Suprapubic skin (tissue), 4 donors: ENCODE measurements around the gene PCED1A. TPM values are rescaled to one million over a fixed set of nuclear protein-coding genes. Genes with fewer than 3 reads are reported as not detected.
A peak's percentile ranks its signal among the peaks of the same experiment; 100 is the strongest.

Source experiments
- DNase-seq, 2 donors: peaks; one replicate each; pipeline ENCODE4 v3.0.0-alpha.2; 2019; ENCODE audit warnings: low spot score in 2 of 2
- H3K27ac ChIP-seq: fragments of 200-600 bp; sonication (generic); one replicate; pipeline ENCODE4 v1.5.1; 2019
- H3K27me3 ChIP-seq: fragments of 200-600 bp; sonication (generic); one replicate; pipeline ENCODE4 v1.5.1; 2019
- H3K36me3 ChIP-seq: fragments of 200-600 bp; sonication (generic); one replicate; pipeline ENCODE4 v1.5.1; 2019
- H3K4me1 ChIP-seq: fragments of 200-600 bp; sonication (generic); one replicate; pipeline ENCODE4 v1.5.1; 2019
- H3K4me3 ChIP-seq: fragments of 200-600 bp; sonication (generic); one replicate; pipeline ENCODE4 v1.5.1; 2019; ENCODE audit warnings: mild to moderate bottlenecking
- H3K9me3 ChIP-seq: fragments of 200-600 bp; sonication (generic); one replicate; pipeline ENCODE4 v1.5.1; 2019
- CTCF ChIP-seq, 2 donors: fragments of 200-600 bp in 1 of 2; fragments of 450-650 bp in 1 of 2; sonication (generic) in 1 of 2; IDR thresholded peaks; one replicate each; pipeline ENCODE4 v1.5.1; 2016 to 2019; ENCODE audit warnings: antibody characterized with exemption in 2 of 2, mild to moderate bottlenecking in 1 of 2, moderate library complexity in 1 of 2
- EP300 ChIP-seq: sonication (generic); formaldehyde crosslinking; IDR thresholded peaks from one replicate; pipeline ENCODE4 v1.6.1; 2017; ENCODE audit warnings: antibody characterized with exemption
- POLR2A ChIP-seq, 2 donors: fragments of 450-650 bp; IDR thresholded peaks; one replicate each; pipeline ENCODE4 v1.6.1; 2017; ENCODE audit warnings: antibody characterized with exemption in 2 of 2, mild to moderate bottlenecking in 2 of 2, moderate library complexity in 2 of 2
- POLR2AphosphoS5 ChIP-seq, 3 donors: sonication (generic); formaldehyde crosslinking; IDR thresholded peaks; one replicate each; pipeline ENCODE4 v1.6.1; 2017; ENCODE audit warnings: antibody characterized with exemption in 3 of 3
- WGBS: methylation state at CpG from one replicate; pipeline ENCODE4 v1.1.5; 2018; 5-methylcytosine and 5-hydroxymethylcytosine counted together
- total RNA-seq, 4 donors: library from RNA; depleted of rRNA; stranded (reverse); fragments of >200 nt; gene quantifications; one replicate each; pipeline ENCODE4 v1.1.0, GENCODE V29; 2016

The PCED1A gene
- total RNA-seq, 4 donors from 2014 or later: 8.0 to 31.1 (median 19.4) TPM

DNA sequence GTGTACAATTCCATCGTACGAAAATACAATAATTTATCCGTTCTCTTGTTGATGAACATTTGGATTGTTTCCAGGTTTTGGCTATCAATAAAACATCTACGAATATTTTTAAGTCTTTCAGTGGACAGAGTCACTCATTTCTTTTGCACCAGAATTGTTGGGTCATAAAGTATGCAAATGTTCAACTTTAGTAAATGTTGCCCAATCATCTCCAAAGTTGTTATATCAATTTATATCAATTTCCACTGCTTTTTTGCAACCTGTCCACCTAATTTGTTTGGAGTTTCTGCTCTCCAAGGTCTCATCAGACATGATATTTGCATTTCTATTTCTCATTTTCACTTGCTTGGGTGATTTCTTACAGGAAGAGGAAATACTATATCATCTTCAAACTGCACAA is 13.8 kb downstream of the PCED1A start:
- Histone ChIP-seq H3K27ac (no peak overlapping the region), H3K36me3 (no peaks in the 10 kb centered on the region), H3K4me1 (peaks cover 2% of the 10 kb centered on the region), H3K27me3 (peaks cover 25% of the 10 kb centered on the region), H3K9me3 (no peaks in the 10 kb centered on the region), H3K4me3 (no peak overlapping the region)
- no peak for DNase-seq
- 90% methylated on average over 4 of the region's 4 CpGs for WGBS
- no peak for TF ChIP-seq CTCF (IDR thresholded peaks at IDR 0.05)
- TF ChIP-seq POLR2AphosphoS5 (IDR thresholded peaks at IDR 0.05): no peak
- no peak for TF ChIP-seq POLR2A (IDR thresholded peaks at IDR 0.05)
- no peak for TF ChIP-seq EP300

- Histone ChIP-seq H3K4me1 (peaks cover 10% of the 10 kb centered on the region), H3K27ac (no peak overlapping the region), H3K36me3 (no peaks in the 10 kb centered on the region), H3K4me3 (no peak overlapping the region), H3K9me3 (no peaks in the 10 kb centered on the region), H3K27me3 (peaks cover 34% of the 10 kb centered on the region)
- WGBS: 88% methylated on average over 2 of the region's 2 CpGs
- DNase-seq: no peak
- TF ChIP-seq EP300 (no peak), CTCF (IDR thresholded peaks at IDR 0.05) (no peak), POLR2A (IDR thresholded peaks at IDR 0.05) (no peak), POLR2AphosphoS5 (IDR thresholded peaks at IDR 0.05) (no peak)
Measured at GRCh38 chr20:2825761-2826160, 14.7 kb downstream of the PCED1A start.

DNA sequence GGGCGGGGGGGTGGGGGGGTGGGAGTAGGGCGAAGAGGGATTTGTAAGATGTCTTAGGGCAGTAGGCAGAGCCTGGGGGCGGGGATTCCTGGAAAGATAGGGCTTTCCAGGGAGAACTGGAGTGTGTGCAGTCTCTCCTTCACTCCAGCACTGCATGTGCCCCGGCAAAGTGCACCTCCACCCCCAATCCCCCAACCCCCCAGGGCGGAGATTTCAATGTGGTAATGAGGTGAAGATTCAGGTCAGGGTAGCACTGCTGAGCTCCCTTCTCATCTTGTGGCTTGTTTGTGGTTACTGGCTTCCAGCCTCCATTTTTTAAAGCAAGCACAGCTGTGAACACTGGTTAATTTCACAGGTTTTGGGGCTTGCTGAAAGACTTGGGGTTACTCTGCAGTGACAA is 18.4 kb downstream of the PCED1A start:
- WGBS: 35% methylated on average over 5 of the region's 5 CpGs
- peak in 1 of 2 donors; percentile 45 for DNase-seq

GRCh38 chr20:2820896-2821869 is 19.3 kb downstream of the PCED1A start:
- no peaks in the 10 kb centered on the region for H3K9me3 ChIP-seq
- H3K4me1 ChIP-seq: peaks cover 17% of the 10 kb centered on the region
- TF ChIP-seq POLR2AphosphoS5 (IDR thresholded peaks at IDR 0.05) (no peak), POLR2A (IDR thresholded peaks at IDR 0.05) (no peak)
- H3K4me3 ChIP-seq: no peak overlapping the region
- peak in 1 of 2 donors; percentile 77 for DNase-seq
- peaks cover 46% of the 10 kb centered on the region for H3K27me3 ChIP-seq
- no peaks in the 10 kb centered on the region for H3K36me3 ChIP-seq
- H3K27ac ChIP-seq: no peak overlapping the region
- 15% methylated on average over 43 of the region's 68 CpGs for WGBS

More for the DNA sequence above, 18.4 kb downstream of the PCED1A start:
- H3K9me3 ChIP-seq: no peaks in the 10 kb centered on the region
- no peak for TF ChIP-seq CTCF (IDR thresholded peaks at IDR 0.05)
- TF ChIP-seq EP300: no peak
- no peak for TF ChIP-seq POLR2A (IDR thresholded peaks at IDR 0.05)
- no peak for TF ChIP-seq POLR2AphosphoS5 (IDR thresholded peaks at IDR 0.05)
- H3K4me3 ChIP-seq: no peak overlapping the region
- peaks cover 52% of the 10 kb centered on the region for H3K27me3 ChIP-seq
- no peak overlapping the region for H3K27ac ChIP-seq
- H3K36me3 ChIP-seq: no peaks in the 10 kb centered on the region
- peaks cover 17% of the 10 kb centered on the region for H3K4me1 ChIP-seq

DNA sequence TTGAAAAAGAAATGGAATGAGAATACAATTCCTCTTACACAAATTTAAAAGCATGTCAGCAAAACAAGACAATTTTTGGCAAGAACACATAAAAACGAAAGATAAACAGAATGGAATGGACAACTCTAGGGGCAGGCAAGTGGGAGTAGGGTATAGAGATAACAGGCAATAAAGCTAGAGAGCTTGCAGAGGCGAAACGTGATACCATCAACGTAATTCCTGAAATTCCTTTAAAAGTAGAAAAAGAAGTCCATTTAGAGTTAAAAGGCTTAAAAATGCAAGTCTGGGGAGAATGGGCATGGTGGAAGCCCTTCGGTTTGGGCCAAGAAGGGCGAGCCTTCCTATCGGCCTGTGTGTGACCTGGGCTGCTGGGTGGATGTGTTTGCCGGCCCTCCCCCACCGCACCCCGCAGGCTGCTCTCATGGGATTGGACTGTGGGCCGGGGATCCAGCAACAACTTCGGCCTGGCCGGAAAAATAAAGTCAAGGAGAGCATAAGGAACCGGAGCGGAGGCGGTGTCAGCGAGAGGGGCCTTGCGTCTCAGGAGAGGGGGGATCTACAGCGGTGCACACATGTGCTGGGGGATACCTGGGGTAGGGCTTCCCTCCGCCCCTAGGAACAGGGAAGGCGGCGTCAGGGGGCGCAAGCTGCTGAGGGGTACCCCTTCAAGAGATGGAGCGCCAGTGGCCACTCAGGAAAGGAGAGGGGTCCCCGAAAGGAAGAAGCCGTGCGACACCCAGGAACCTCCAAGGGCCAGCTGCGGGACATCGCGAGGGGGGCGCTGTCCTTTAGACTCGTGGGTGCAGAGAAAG is 20.2 kb downstream of the PCED1A start:
- no peaks in the 10 kb centered on the region for H3K9me3 ChIP-seq
- DNase-seq: peak in 1 of 2 donors; percentile 65
- H3K4me3 ChIP-seq: no peak overlapping the region
- peaks cover 44% of the 10 kb centered on the region for H3K27me3 ChIP-seq
- no peaks in the 10 kb centered on the region for H3K36me3 ChIP-seq
- H3K4me1 ChIP-seq: peaks cover 17% of the 10 kb centered on the region
- WGBS: 38% methylated on average over 29 of the region's 32 CpGs
- no peak overlapping the region for H3K27ac ChIP-seq
- no peak for TF ChIP-seq POLR2AphosphoS5 (IDR thresholded peaks at IDR 0.05)
- no peak for TF ChIP-seq POLR2A (IDR thresholded peaks at IDR 0.05)
- no peak for TF ChIP-seq EP300
- no peak for TF ChIP-seq CTCF (IDR thresholded peaks at IDR 0.05)
